Measurements from ENCODE around the gene RTTN. TPM values are rescaled to one million over a fixed set of nuclear protein-coding genes. Genes with fewer than 3 reads are reported as not detected.

RTTN gene
- total and polyA plus RNA-seq, 2 donors from 2014 or later = 6.3 to 12.3 TPM

GRCh38 chr18:70069382-70069781 lies 136.1 kb downstream of the RTTN start:
- H3K9ac ChIP-seq (ENCODE audit: low read length in 3 of 3) = no peak overlapping the region
- H3K36me3 ChIP-seq (ENCODE audit: control insufficient read depth in 2 of 3, insufficient read depth in 3 of 3, low read length in 3 of 3) = peaks cover 0 to 9% (median 6%) of the 10 kb centered on the region in 3 donors
- no peak overlapping the region for H3K27ac ChIP-seq (ENCODE audit: low read depth in 2 of 2, low read length in 2 of 2)
- FAIRE-seq = no peak
- no peak overlapping the region for H3K4me3 ChIP-seq (ENCODE audit: low read length in 3 of 3)
- intact Hi-C loops (cut with DNase I) = no loop called here
- no peaks in the 10 kb centered on the region for H3K9me3 ChIP-seq (ENCODE audit: control insufficient read depth in 2 of 3, insufficient read depth in 1 of 3, low read length in 3 of 3)
- no peak for TF ChIP-seq CTCF (IDR thresholded peaks at IDR 0.05; ENCODE audit: borderline replicate concordance, extremely low read depth, insufficient read depth)
- no peaks in the 10 kb centered on the region for H3K27me3 ChIP-seq (ENCODE audit: control insufficient read depth, insufficient read depth, low read length)
- no peak for DNase-seq
- no peaks in the 10 kb centered on the region for H3K4me1 ChIP-seq (ENCODE audit: control insufficient read depth in 2 of 3, insufficient read depth in 2 of 3, low read depth in 1 of 3, low read length in 3 of 3)

DNA sequence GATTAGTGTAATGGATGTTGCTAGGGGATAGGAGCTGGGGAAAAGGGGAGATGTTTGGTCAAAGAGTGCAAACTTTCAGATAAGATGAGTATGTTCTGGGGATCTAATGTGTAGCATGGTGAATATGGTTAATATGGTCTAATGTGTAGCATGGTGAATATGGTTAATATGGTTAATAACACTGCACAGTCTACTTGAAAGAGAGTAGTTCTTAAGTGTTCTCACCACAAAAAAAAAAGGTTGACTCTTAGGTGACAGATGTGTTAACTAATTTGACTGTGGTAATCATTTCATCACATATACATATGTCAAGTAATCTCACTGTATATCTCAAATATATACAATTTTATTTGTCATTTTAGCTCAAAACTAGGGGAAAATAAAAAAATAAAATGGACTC lies 136.5 kb downstream of the RTTN start:
- Histone ChIP-seq H3K27ac (ENCODE audit: low read depth in 2 of 2, low read length in 2 of 2) (no peak overlapping the region), H3K36me3 (ENCODE audit: control insufficient read depth in 2 of 3, insufficient read depth in 3 of 3, low read length in 3 of 3) (peaks cover 0 to 9% (median 6%) of the 10 kb centered on the region in 3 donors), H3K27me3 (ENCODE audit: control insufficient read depth, insufficient read depth, low read length) (no peaks in the 10 kb centered on the region), H3K4me1 (ENCODE audit: control insufficient read depth in 2 of 3, insufficient read depth in 2 of 3, low read depth in 1 of 3, low read length in 3 of 3) (no peaks in the 10 kb centered on the region), H3K9ac (ENCODE audit: low read length in 3 of 3) (no peak overlapping the region), H3K4me3 (ENCODE audit: low read length in 3 of 3) (no peak overlapping the region), H3K9me3 (ENCODE audit: control insufficient read depth in 2 of 3, insufficient read depth in 1 of 3, low read length in 3 of 3) (no peaks in the 10 kb centered on the region)
- DNase-seq (no peak), FAIRE-seq (no peak)
- no peak for TF ChIP-seq CTCF (IDR thresholded peaks at IDR 0.05; ENCODE audit: borderline replicate concordance, extremely low read depth, insufficient read depth)
- intact Hi-C loops (cut with DNase I) = no loop called here

- intact Hi-C loops (cut with DNase I) = no loop called here
- no peak for DNase-seq
- H3K36me3 ChIP-seq (ENCODE audit: control insufficient read depth in 2 of 3, insufficient read depth in 3 of 3, low read length in 3 of 3) = peaks cover 0 to 11% (median 3%) of the 10 kb centered on the region in 3 donors
- H3K27ac ChIP-seq (ENCODE audit: low read depth in 2 of 2, low read length in 2 of 2) = no peak overlapping the region
- H3K4me1 ChIP-seq (ENCODE audit: control insufficient read depth in 2 of 3, insufficient read depth in 2 of 3, low read depth in 1 of 3, low read length in 3 of 3) = no peaks in the 10 kb centered on the region
- no peaks in the 10 kb centered on the region for H3K9me3 ChIP-seq (ENCODE audit: control insufficient read depth in 2 of 3, insufficient read depth in 1 of 3, low read length in 3 of 3)
- TF ChIP-seq CTCF (IDR thresholded peaks at IDR 0.05; ENCODE audit: borderline replicate concordance, extremely low read depth, insufficient read depth) = no peak
- H3K27me3 ChIP-seq (ENCODE audit: control insufficient read depth, insufficient read depth, low read length) = no peaks in the 10 kb centered on the region
- no peak overlapping the region for H3K4me3 ChIP-seq (ENCODE audit: low read length in 3 of 3)
- FAIRE-seq = no peak
- no peak overlapping the region for H3K9ac ChIP-seq (ENCODE audit: low read length in 3 of 3)
Measured at GRCh38 chr18:70059684-70060083, 145.8 kb downstream of the RTTN start.

DNA sequence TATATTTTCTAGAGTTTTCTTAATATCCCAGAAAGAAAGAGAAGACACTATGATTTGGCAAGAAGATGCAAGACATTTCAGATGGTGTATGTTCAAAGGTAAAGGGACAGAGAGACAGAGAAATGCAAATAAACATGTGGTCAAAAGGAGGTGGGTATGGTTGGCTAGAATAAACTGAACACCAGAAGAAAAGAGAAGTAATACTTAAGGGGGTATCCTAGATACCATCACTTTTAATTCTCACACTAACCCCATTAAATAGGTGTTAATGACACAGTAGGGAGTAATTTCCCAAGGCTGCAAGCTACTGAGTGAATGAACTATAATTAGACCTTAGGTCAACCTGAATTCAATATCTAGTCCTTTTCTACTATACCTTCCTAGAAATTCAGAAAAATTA lies 146.6 kb downstream of the RTTN start:
- FAIRE-seq (no peak), DNase-seq (no peak)
- no peak overlapping the region for H3K27ac ChIP-seq (ENCODE audit: low read depth in 2 of 2, low read length in 2 of 2)
- no peak for TF ChIP-seq CTCF (IDR thresholded peaks at IDR 0.05; ENCODE audit: borderline replicate concordance, extremely low read depth, insufficient read depth)
- H3K9me3 ChIP-seq (ENCODE audit: control insufficient read depth in 2 of 3, insufficient read depth in 1 of 3, low read length in 3 of 3) = no peaks in the 10 kb centered on the region
- no peaks in the 10 kb centered on the region for H3K27me3 ChIP-seq (ENCODE audit: control insufficient read depth, insufficient read depth, low read length)
- H3K4me3 ChIP-seq (ENCODE audit: low read length in 3 of 3) = no peak overlapping the region
- intact Hi-C loops (cut with DNase I) = no loop called here
- H3K4me1 ChIP-seq (ENCODE audit: control insufficient read depth in 2 of 3, insufficient read depth in 2 of 3, low read depth in 1 of 3, low read length in 3 of 3) = no peaks in the 10 kb centered on the region
- peaks cover 0 to 11% (median 3%) of the 10 kb centered on the region in 3 donors for H3K36me3 ChIP-seq (ENCODE audit: control insufficient read depth in 2 of 3, insufficient read depth in 3 of 3, low read length in 3 of 3)
- no peak overlapping the region for H3K9ac ChIP-seq (ENCODE audit: low read length in 3 of 3)

Measured in kidney (tissue), 14 donors.